NT2/D1 (cell line): ENCODE data around the gene SFXN4.

Experiments
- DNase-seq: peaks from one replicate; pipeline ENCODE4 v3.0.0-alpha.2; 2011; ENCODE audit warnings: low read depth, low spot score
- H3K27me3 ChIP-seq: 2 replicates; pipeline ENCODE4 v1.6.0; 2011; ENCODE audit warnings: mild to moderate bottlenecking; ENCODE audit not compliant: insufficient read length, insufficient read depth
- H3K36me3 ChIP-seq: 2 replicates; pipeline ENCODE4 v1.6.1; 2011; ENCODE audit warnings: mild to moderate bottlenecking, low read length, mixed read lengths; ENCODE audit not compliant: insufficient read depth, insufficient read length
- H3K4me1 ChIP-seq: 2 replicates; pipeline ENCODE4 v1.5.1; 2011; ENCODE audit not compliant: insufficient read depth, insufficient read length
- H3K4me3 ChIP-seq: 2 replicates; pipeline ENCODE4 v1.5.1; 2011; ENCODE audit warnings: low read depth; ENCODE audit not compliant: insufficient read length
- H3K9ac ChIP-seq: 2 replicates; pipeline ENCODE4 v1.6.0; 2011; ENCODE audit warnings: low read depth; ENCODE audit not compliant: insufficient read length
- H3K9me3 ChIP-seq: 2 replicates; pipeline ENCODE4 v1.5.1; 2011; ENCODE audit warnings: mild to moderate bottlenecking, low read length; ENCODE audit not compliant: insufficient read depth
- SUZ12 ChIP-seq: IDR thresholded peaks from 2 replicates; pipeline ENCODE4 v1.6.1; 2011; ENCODE audit not compliant: insufficient read length, insufficient read depth; ENCODE audit errors: extremely low read depth
- YY1 ChIP-seq: IDR thresholded peaks from 2 replicates; pipeline ENCODE4 v1.6.1; 2011; ENCODE audit not compliant: insufficient read length, insufficient read depth
- ZNF274 ChIP-seq: IDR thresholded peaks from 2 replicates; pipeline ENCODE4 v1.6.1; 2011; ENCODE audit warnings: mild to moderate bottlenecking, low read depth, low read length

The SFXN4 gene, protein sequence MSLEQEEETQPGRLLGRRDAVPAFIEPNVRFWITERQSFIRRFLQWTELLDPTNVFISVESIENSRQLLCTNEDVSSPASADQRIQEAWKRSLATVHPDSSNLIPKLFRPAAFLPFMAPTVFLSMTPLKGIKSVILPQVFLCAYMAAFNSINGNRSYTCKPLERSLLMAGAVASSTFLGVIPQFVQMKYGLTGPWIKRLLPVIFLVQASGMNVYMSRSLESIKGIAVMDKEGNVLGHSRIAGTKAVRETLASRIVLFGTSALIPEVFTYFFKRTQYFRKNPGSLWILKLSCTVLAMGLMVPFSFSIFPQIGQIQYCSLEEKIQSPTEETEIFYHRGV

DNA sequence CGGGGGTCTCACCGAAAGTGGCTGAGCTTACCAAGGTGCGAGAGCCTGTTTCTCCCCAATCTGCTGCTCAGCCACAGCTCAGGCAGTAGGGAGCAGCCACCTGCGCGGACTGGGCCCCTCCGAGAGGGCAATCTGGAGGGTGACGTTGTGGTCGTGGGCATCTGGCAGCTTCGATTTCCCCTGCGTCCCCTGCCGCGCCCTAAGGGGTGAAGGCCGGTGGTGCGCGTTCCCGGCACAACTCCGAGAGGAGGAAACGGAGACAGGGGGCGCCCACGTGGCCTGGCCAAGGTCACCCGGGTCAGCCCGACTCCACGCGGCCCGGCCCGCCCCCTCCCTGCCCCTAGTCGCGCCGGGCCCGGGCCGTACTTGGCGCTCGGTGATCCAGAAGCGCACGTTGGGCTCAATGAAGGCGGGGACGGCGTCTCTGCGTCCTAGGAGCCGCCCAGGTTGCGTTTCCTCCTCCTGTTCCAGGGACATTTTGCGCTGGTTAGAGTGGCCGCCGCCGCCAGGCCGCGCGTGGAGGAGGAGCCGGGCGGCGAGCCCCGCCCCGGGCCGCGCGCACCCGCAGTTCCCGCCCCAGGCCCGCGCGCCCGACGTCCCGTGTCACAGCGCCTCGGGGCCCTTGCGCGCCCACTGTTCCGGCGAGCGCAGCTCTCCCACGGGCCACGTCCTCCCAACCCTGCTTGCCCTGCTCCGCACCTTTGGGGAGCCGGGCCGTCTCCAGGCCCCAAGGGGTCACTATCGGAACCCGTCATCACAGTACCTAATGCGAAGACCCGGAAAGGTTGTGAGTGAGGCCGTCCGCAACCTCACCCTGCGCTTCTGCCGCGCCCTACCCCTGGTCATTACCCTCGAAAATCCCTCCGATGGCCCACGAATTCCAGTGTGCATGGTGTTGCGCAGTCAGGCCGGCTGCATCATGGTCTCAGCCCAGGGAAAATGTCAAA lies at the start of gene SFXN4:
SFXN4 (minus strand) TSS at position 544 of the 947 bp plus-strand sequence; CDS start at position 477, 67 bp downstream.
- Histone ChIP-seq H3K27me3 (no peaks in the 10 kb centered on the region), H3K9ac (peak within 1 kb of the TSS; percentile 82), H3K9me3 (no peaks in the 10 kb centered on the region), H3K4me1 (peaks cover 3% of the 10 kb centered on the region), H3K4me3 (peak within 1 kb of the TSS; percentile 72), H3K36me3 (peaks cover 54% of the 10 kb centered on the region)
- TF ChIP-seq SUZ12 = no peak
- TF ChIP-seq ZNF274 = no peak
- TF ChIP-seq YY1 = no peak
- no peak for DNase-seq

DNA sequence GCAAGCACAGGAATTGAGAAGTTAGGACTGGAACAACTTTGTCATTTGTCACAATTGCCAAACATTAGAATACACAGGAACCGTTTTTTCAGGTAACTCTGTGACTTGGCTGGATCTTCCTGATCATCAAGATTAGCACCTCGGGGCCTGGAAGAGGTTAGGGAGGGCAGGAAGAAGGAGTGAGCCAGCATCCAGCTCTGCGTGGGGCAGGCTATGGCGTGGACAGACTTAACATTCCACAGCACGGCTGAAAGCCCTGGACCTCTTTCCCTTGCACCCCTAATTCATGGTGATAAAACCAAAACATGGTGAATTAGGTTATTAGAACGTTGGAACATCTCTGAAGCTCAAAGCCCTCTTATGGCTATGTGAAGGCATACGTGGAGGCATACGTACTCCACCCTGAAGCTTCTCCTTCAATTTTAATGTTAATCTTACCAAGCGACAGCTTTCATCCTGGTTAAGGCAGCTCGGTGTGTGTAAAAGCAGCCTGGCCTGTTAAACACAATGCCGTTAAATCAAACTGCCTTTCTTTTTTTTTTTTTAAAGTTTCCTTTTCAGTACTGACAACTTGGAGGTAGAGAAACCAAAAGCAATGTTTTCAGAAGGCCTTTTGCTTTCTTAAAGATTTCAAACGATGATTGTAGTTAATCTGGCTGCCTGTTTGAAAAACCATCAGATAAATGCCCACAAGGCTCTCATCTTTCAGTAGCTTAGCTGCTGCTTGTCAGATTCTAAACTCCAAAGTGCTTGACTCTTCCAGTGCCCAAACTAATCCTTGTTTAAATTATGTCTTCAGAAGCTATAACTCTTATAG lies 46.3 kb upstream of the SFXN4 start:
- DNase-seq = no peak

DNA sequence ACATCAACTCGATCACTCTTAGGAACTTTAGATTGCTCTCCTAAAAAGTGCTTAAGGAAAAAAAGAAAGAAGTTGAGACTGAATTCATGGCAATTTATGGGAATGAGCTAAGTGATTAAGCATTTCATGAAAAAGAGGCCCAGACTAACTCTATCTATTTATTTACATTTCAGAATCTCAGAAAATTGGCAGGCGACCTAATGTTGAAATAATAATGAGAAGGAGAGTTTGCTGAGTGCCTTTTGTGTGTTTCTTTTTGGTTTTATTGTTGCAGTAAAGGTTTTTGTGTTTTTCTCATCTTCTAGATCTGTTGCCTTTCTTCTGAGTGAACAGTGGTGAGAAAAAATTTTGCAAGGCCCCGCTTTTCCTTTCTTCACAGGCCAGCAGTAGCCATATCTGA lies 45.7 kb upstream of the SFXN4 start:
- no peak overlapping the region for H3K9ac ChIP-seq
- TF ChIP-seq ZNF274 (no peak), SUZ12 (no peak), YY1 (no peak)

More for the DNA sequence above, 46.3 kb upstream of the SFXN4 start:
- no peak overlapping the region for H3K9ac ChIP-seq
- H3K4me1 ChIP-seq = no peaks in the 10 kb centered on the region
- H3K36me3 ChIP-seq = no peaks in the 10 kb centered on the region
- TF ChIP-seq ZNF274 (no peak), SUZ12 (no peak), YY1 (no peak)
- peaks cover 16% of the 10 kb centered on the region for H3K27me3 ChIP-seq
- no peaks in the 10 kb centered on the region for H3K9me3 ChIP-seq
- H3K4me3 ChIP-seq = no peak overlapping the region

DNA sequence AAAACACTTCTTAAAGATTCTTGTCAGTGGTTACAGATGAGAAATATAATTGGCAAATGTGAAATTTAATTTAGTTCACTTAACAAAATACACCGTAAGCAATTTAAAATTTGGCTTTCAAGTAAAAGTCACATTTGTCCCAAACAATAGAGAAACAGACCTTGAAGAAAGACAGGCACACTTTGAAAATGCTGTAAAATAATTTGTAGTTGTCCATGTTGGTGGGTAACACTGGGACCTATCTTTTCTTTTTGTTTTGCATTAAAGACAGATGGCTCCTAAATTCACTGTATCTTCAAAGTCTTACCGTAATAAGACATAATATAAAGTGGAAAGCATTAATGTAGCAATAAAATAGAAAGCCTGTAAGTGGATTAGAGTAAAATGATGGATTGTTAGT lies 45.1 kb upstream of the SFXN4 start:
- Histone ChIP-seq H3K27me3 (peaks cover 16% of the 10 kb centered on the region), H3K9ac (no peak overlapping the region), H3K4me3 (no peak overlapping the region), H3K9me3 (no peaks in the 10 kb centered on the region), H3K4me1 (no peaks in the 10 kb centered on the region), H3K36me3 (no peaks in the 10 kb centered on the region)
- no peak for DNase-seq
- TF ChIP-seq ZNF274 = no peak

More for the DNA sequence above, 45.7 kb upstream of the SFXN4 start:
- Histone ChIP-seq H3K9me3 (no peaks in the 10 kb centered on the region), H3K27me3 (peaks cover 16% of the 10 kb centered on the region), H3K4me3 (no peak overlapping the region), H3K36me3 (no peaks in the 10 kb centered on the region), H3K4me1 (no peaks in the 10 kb centered on the region)
- no peak for DNase-seq

DNA sequence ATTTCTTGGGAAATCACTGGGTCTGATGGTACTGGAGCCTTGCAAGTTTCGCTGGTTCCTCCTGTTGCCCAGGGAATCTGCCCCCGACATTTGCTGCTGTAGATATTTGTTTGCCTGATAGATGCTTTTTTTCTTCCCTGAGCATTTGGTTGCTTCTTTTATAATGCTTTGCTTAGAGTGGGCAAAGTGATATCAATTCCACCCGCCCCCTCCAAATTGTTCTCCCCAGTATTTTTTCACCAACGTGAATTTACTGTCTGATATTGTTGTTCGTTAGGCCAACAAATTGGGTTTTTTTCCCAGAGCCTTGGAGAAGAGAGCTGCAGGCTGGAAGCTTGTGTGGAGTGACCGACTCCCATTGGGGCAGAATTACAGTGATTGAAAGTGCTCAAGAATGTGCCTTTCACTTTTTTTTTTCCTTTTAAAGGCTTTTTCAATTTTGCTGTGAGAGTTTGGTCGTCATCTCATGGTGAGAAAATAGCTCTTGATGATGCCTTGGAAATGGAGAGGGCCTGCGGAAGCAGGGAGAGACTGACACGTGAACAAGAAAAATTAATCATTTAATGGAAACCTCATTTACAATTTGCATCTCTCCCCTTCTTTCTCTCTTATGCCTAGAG lies 44.3 kb upstream of the SFXN4 start:
- Histone ChIP-seq H3K36me3 (no peaks in the 10 kb centered on the region), H3K9ac (no peak overlapping the region), H3K27me3 (peaks cover 16% of the 10 kb centered on the region), H3K4me3 (no peak overlapping the region), H3K4me1 (no peaks in the 10 kb centered on the region), H3K9me3 (no peaks in the 10 kb centered on the region)
- TF ChIP-seq SUZ12 = no peak
- TF ChIP-seq ZNF274 = no peak
- no peak for TF ChIP-seq YY1
- DNase-seq = no peak

DNA sequence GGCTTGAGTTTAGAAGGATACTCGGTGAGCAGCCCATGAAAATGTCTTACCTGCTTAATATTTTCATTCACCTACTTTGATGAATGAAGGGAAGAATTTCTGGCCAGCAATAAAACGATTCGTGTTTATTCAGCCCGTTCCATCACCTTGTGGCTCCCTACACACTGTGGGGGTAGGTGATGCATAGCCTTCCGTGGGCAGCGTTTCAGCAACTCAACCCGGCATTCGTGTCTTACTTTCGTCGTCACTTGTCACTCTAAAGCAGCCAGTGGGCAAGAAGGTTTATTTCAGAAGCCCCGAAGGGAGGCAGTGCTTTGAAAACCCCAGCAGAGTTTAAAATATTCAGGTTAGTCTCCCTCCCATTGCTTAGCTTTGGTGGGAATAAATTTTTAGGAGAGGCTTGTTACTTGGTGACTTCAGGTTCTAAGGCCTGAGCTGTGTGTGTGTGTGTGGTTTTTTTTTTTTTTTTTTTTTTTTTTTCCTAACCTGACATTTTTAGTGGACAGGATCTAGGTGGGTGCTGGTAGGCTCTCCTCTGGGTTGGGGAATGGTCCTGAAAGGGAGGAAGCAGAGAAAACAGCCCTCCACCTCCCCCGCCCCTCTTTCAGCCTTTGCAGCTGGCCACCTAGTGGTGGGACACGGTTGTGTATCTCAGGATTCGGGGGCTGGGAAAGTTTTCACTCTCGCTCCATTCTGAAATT lies 43.7 kb upstream of the SFXN4 start:
- Histone ChIP-seq H3K27me3 (peaks cover 16% of the 10 kb centered on the region), H3K36me3 (no peaks in the 10 kb centered on the region), H3K4me1 (no peaks in the 10 kb centered on the region), H3K9ac (no peak overlapping the region), H3K9me3 (no peaks in the 10 kb centered on the region), H3K4me3 (no peak overlapping the region)
- no peak for TF ChIP-seq SUZ12
- TF ChIP-seq YY1 = no peak
- no peak for TF ChIP-seq ZNF274
- DNase-seq = no peak
